GM12865 (cell line): ENCODE measurements around the gene ANKRD7.

Source experiments
- DNase-seq: peaks from one replicate; pipeline ENCODE4 v3.0.0; 2010; ENCODE audit warnings: low read depth
- H3K4me3 ChIP-seq: 2 replicates; pipeline ENCODE4 v1.5.1; 2011; ENCODE audit warnings: mild to moderate bottlenecking, low read depth, low read length, control low read depth
- TF ChIP-seq, protein P1 (sequence below): IDR thresholded peaks from 2 replicates; pipeline ENCODE4 v1.5.1; 2011; ENCODE audit warnings: low read length, control low read depth, low read depth, inconsistent platforms; ENCODE audit not compliant: insufficient read depth; ENCODE audit errors: missing control alignments

Gene ANKRD7

DNA sequence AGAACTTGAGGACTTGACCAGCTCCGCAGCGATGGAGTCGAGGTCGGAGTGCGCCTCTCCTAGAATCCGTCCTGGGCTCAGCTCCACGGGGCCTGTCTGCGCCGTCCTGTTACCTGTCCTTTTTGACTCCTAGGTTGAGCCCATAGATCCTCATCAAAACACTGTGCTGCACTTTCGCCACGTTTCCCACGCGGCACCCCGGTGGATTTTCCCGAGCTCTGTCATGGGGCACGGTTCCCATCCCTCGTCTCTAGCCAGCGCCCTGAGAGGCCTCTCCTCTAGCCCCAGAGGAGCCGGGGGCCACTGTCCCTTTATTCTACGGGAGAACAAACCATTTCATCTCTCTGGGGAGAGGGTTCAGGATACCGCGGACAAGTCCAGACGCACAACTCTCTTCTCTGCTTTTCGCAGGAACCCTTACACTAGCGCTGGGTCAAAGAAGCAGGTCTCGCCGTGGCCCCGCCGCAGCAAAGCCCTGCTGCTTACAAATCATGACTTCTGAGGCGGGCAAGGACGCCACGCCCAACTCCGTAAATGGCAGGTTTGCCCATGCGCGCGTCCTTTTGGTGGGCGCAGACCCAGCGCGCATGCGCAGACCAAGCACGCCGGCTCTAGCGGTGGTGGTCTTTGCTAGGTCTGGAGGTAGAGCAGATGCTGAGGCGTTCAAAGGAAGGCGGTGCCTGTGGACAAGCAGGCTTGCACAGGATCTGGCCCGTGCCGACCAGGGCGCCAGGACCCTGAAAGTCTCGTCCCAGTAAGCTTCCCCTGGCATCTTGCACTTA lies 10.3 kb upstream of the ANKRD7 start:
- TF ChIP-seq, protein P1, sequence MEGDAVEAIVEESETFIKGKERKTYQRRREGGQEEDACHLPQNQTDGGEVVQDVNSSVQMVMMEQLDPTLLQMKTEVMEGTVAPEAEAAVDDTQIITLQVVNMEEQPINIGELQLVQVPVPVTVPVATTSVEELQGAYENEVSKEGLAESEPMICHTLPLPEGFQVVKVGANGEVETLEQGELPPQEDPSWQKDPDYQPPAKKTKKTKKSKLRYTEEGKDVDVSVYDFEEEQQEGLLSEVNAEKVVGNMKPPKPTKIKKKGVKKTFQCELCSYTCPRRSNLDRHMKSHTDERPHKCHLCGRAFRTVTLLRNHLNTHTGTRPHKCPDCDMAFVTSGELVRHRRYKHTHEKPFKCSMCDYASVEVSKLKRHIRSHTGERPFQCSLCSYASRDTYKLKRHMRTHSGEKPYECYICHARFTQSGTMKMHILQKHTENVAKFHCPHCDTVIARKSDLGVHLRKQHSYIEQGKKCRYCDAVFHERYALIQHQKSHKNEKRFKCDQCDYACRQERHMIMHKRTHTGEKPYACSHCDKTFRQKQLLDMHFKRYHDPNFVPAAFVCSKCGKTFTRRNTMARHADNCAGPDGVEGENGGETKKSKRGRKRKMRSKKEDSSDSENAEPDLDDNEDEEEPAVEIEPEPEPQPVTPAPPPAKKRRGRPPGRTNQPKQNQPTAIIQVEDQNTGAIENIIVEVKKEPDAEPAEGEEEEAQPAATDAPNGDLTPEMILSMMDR = no peak
- DNase-seq = peak; percentile 91
- H3K4me3 ChIP-seq = peak overlapping the region; percentile 51

DNA sequence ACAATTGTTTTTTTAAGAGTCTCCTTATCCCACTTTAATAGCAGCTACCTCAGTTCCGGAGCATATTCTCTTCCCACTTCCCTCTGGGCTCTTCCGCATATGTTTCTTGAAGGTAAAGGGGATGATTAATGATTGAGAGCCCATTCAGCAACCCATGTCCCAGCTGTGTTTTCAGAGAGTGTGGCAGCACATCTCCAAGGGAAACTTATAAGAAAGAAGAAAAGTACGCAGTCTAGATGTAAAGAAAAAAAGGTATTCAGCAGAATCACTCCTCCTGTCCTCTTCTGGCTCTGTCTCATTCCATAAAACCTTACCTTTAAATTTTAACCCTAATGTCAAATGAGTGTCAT lies 9.7 kb upstream of the ANKRD7 start:
- TF ChIP-seq, protein P1 = no peak

DNA sequence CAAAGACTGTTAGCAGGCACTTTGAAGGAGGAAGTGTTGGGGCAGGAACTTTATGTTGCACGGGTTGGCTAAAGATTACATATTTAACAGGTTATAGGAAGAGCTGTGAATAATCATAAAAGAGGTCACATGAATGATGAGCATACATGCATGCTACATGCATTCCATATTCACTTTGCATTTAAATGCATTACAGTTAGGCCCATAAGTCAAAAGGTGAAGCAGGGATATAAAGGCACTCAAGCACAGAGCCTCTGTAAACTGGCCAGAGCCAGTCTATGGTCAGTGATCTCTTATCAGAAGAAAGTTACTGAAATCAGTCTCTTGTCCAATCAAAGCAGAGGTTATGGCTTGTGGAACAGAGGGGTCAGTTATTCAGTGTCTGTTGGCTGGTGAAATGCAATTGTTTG lies 7.3 kb upstream of the ANKRD7 start:
- TF ChIP-seq, protein P1 = no peak
- no peak overlapping the region for H3K4me3 ChIP-seq
- no peak for DNase-seq

More for the DNA sequence above, 9.7 kb upstream of the ANKRD7 start:
- DNase-seq = no peak
- H3K4me3 ChIP-seq = peak overlapping the region; percentile 51

DNA sequence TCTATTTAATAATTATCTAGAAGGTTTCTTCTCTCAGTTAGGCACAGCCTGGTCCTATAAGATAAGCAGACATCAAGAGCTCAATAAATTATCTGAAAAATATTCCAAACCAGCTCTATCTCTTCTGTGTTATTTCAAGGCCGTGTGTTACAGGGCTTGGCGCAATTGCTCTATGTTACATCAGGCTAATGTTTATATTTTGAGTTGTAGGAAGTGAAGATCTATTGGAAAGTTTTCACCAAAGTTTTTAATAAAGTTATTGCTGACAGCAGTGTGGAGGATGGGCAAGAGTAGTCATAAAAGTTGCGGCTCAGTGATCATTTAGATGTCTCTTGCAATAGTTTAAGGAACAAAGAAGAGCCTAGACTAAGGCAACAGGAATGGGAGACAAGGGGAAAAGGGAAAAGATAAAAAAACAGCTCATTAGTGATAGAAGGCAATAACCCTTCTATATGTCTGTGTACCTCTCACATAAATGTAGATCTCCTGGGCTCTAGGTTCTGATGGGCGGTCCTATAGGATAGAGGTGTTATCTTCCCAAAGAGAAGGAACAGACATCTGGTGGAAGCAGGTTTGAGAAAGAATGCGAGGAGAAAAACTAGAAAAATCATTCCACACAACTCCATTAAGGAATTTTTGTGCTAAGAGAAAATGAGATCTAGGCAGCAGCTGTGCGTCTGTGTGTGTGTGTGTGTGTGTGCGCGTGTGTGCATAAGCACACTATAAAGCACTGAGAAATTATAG lies 5.9 kb upstream of the ANKRD7 start:
- DNase-seq = no peak
- TF ChIP-seq, protein P1 = no peak

DNA sequence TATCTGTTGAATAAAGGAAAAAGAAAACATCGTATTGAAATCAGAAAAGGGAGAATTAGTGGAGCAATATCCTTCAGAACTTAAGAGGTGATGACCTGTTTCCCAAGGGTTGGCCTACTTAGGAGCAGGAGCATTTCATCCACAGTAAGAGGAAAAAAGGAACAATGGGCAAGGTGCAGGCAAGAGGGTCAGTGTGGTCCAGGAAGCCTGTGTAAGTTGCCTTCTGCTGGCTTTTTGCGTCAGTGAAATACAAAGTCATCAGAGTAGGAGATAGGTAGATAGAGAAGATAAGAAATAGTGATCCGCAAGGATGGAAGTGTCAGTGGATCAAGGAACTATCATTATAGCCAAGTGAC lies 5.4 kb upstream of the ANKRD7 start:
- no peak overlapping the region for H3K4me3 ChIP-seq
- DNase-seq = no peak
- TF ChIP-seq, protein P1 = no peak

More for the DNA sequence above, 5.9 kb upstream of the ANKRD7 start:
- H3K4me3 ChIP-seq = no peak overlapping the region

DNA sequence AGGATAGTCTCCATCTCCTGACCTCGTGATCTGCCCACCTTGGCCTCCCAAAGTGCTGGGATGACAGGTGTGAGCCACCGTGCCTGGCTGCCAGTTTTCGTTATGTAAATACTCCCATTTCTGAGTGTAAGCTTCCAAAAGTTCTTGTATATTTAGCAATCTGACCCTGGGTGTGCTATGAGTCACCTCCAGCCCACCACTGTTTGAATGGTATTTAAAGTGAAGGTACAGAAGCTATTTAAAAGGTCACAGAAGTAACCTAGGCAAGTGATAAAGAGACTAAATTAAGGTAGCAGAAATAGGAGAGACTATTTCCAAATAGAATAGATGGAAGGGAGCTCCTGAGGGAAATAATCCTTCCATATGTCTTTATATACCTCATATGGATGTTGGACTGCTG lies 3.9 kb upstream of the ANKRD7 start:
- DNase-seq = no peak
- TF ChIP-seq, protein P1 = no peak
- H3K4me3 ChIP-seq = no peak overlapping the region
